Hematopoietic multipotent progenitor cell treated with erythropoietin and hydrocortisone succinate and interleukin-3 and kit ligand, for 15 days (in vitro differentiated cells): Measurements from ENCODE around the gene ENAH.

Experiments used
- DNase-seq: peaks from one replicate; pipeline ENCODE4 v3.0.0-alpha.2; 2015; ENCODE audit warnings: low spot score

ENAH gene

GRCh38 chr1:225470211-225471108 is 182.5 kb downstream of the ENAH start:
- DNase-seq, result no peak

GRCh38 chr1:225469051-225469450 is 183.9 kb downstream of the ENAH start:
- DNase-seq, result no peak

GRCh38 chr1:225468270-225469020 is 184.5 kb downstream of the ENAH start:
- DNase-seq, result no peak

GRCh38 chr1:225467193-225468020 is 185.5 kb downstream of the ENAH start:
- DNase-seq, result peak; percentile 75

GRCh38 chr1:225466848-225467192 is 186.1 kb downstream of the ENAH start:
- DNase-seq, result no peak

- DNase-seq, result no peak
Measured at GRCh38 chr1:225465793-225466517, 187.0 kb downstream of the ENAH start.

GRCh38 chr1:225464851-225465792 is 187.8 kb downstream of the ENAH start:
- DNase-seq, result no peak

- no peak for DNase-seq
Measured at GRCh38 chr1:225462714-225463574, 190.0 kb downstream of the ENAH start.

GRCh38 chr1:225462429-225462713 is 190.6 kb downstream of the ENAH start:
- DNase-seq, result no peak

- no peak for DNase-seq
Measured at GRCh38 chr1:225461533-225462428, 191.1 kb downstream of the ENAH start.

- no peak for DNase-seq
Measured at GRCh38 chr1:225460737-225461532, 192.0 kb downstream of the ENAH start.

- no peak for DNase-seq
Measured at GRCh38 chr1:225460021-225460736, 192.7 kb downstream of the ENAH start.

GRCh38 chr1:225458222-225458631 is 194.7 kb downstream of the ENAH start:
- no peak for DNase-seq

GRCh38 chr1:225454733-225455132 is 198.2 kb downstream of the ENAH start:
- no peak for DNase-seq

- DNase-seq, result no peak
Measured at GRCh38 chr1:225453797-225454648, 198.9 kb downstream of the ENAH start.

GRCh38 chr1:225451840-225452515 is 200.9 kb downstream of the ENAH start:
- DNase-seq, result no peak
